Lung (tissue), 12 donors: ENCODE data around the gene MB21D2. TPM values are rescaled to one million over a fixed set of nuclear protein-coding genes. Genes with fewer than 3 reads are reported as not detected.
A peak's percentile ranks its signal among the peaks of the same experiment; 100 is the strongest.

ENCODE experiments used
- ATAC-seq: fragments of 200-7000 bp; cut with Tn5 transposase; one replicate; pipeline ENCODE4 v1.9.1; 2020; ENCODE audit warnings: moderate number of reproducible peaks; ENCODE audit not compliant: insufficient read depth, low FRiP score
- DNase-seq, 3 donors: peaks; one replicate each; pipeline ENCODE4 v3.0.0-alpha.2; 2013 to 2017
- H3K27ac ChIP-seq, 2 donors: one replicate each; pipeline ENCODE4 v1.5.1; 2013; ENCODE audit warnings: mild to moderate bottlenecking in 2 of 2, moderate library complexity in 2 of 2, control low read depth in 1 of 2, inconsistent platforms in 1 of 2, low read depth in 1 of 2, low read length in 1 of 2
- H3K27me3 ChIP-seq, 3 donors: one replicate each; pipeline ENCODE4 v1.5.1; 2013; ENCODE audit warnings: low read length in 2 of 3; ENCODE audit not compliant: control insufficient read depth in 3 of 3, insufficient read depth in 3 of 3
- H3K36me3 ChIP-seq, 4 donors: one replicate each; pipeline ENCODE4 v1.5.1; 2013; ENCODE audit warnings: low read length in 4 of 4, mild to moderate bottlenecking in 1 of 4, moderate library complexity in 1 of 4; ENCODE audit not compliant: control insufficient read depth in 4 of 4, insufficient read depth in 4 of 4
- H3K4me1 ChIP-seq, 5 donors: one replicate each; pipeline ENCODE4 v1.5.1; 2013; ENCODE audit warnings: low read length in 5 of 5, mild to moderate bottlenecking in 2 of 5, moderate library complexity in 1 of 5; ENCODE audit not compliant: control insufficient read depth in 5 of 5, insufficient read depth in 5 of 5
- H3K4me3 ChIP-seq: one replicate; pipeline ENCODE4 v1.5.1; 2013; ENCODE audit warnings: mild to moderate bottlenecking, control low read depth, moderate library complexity
- H3K9ac ChIP-seq, 2 donors: one replicate each; pipeline ENCODE4 v1.5.1; 2013; ENCODE audit warnings: low read length in 2 of 2, control low read depth in 1 of 2; ENCODE audit not compliant: insufficient read depth in 1 of 2
- H3K9me3 ChIP-seq, 4 donors: one replicate each; pipeline ENCODE4 v1.5.1; 2013; ENCODE audit warnings: low read length in 3 of 4, mild to moderate bottlenecking in 1 of 4, moderate library complexity in 1 of 4; ENCODE audit not compliant: control insufficient read depth in 4 of 4, insufficient read depth in 3 of 4
- WGBS, 2 donors: extraction: QIAGEN DNeasy Blood & Tissue Kit; methylation state at CpG; one replicate each; pipeline ENCODE4 v1.1.7; 2013; 5-methylcytosine and 5-hydroxymethylcytosine counted together
- polyA plus RNA-seq, 2 donors: library from polyadenylated mRNA; stranded (reverse); fragments of 200-250 nt; gene quantifications; one replicate each; pipeline ENCODE4 v1.2.1, GENCODE V29; 2013
- total RNA-seq, 2 donors: library from RNA; depleted of rRNA in 1 of 2; stranded (reverse); fragments of >200 nt in 1 of 2; gene quantifications; one replicate each; pipeline ENCODE4 v1.2.1, GENCODE V29; 2014 to 2021
- TF ChIP-seq, protein P1 (sequence below): IDR thresholded peaks from 2 replicates; pipeline ENCODE4 v1.5.1; 2012; ENCODE audit warnings: mild to moderate bottlenecking; ENCODE audit errors: control extremely low read depth, extremely low read depth
- donor health status: control.
- donor health status: control.
- donor health status: Bipolar disorder and iron deficiency.
- donor health status: healthy.
- donor health status: DM: yes; HTN: yes; CAD: no.

Gene MB21D2
- total and polyA plus RNA-seq, 4 donors: 2.8 to 6.3 (median 4.6) TPM

- Histone ChIP-seq H3K9ac (no peak overlapping the region), H3K4me3 (no peak overlapping the region), H3K36me3 (no peaks in the 10 kb centered on the region), H3K27me3 (no peaks in the 10 kb centered on the region), H3K4me1 (peaks cover 2 to 35% (median 9%) of the 10 kb centered on the region in 5 donors), H3K9me3 (no peaks in the 10 kb centered on the region), H3K27ac (no peak overlapping the region)
- ATAC-seq (no peak), DNase-seq (no peak)
- TF ChIP-seq, protein P1, sequence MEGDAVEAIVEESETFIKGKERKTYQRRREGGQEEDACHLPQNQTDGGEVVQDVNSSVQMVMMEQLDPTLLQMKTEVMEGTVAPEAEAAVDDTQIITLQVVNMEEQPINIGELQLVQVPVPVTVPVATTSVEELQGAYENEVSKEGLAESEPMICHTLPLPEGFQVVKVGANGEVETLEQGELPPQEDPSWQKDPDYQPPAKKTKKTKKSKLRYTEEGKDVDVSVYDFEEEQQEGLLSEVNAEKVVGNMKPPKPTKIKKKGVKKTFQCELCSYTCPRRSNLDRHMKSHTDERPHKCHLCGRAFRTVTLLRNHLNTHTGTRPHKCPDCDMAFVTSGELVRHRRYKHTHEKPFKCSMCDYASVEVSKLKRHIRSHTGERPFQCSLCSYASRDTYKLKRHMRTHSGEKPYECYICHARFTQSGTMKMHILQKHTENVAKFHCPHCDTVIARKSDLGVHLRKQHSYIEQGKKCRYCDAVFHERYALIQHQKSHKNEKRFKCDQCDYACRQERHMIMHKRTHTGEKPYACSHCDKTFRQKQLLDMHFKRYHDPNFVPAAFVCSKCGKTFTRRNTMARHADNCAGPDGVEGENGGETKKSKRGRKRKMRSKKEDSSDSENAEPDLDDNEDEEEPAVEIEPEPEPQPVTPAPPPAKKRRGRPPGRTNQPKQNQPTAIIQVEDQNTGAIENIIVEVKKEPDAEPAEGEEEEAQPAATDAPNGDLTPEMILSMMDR: no peak
- WGBS, 2 donors: 85 to 91% methylated on average over 11 of the region's 11 CpGs
Measured at GRCh38 chr3:192848371-192849233, 69.1 kb downstream of the MB21D2 start.

- TF ChIP-seq, protein P1: no peak
- WGBS, 2 donors: 46 to 69% methylated on average over 3 of the region's 3 CpGs
- Histone ChIP-seq H3K9me3 (no peaks in the 10 kb centered on the region), H3K27ac (no peak overlapping the region), H3K36me3 (no peaks in the 10 kb centered on the region), H3K9ac (no peak overlapping the region), H3K27me3 (no peaks in the 10 kb centered on the region), H3K4me1 (peaks cover 2 to 35% (median 9%) of the 10 kb centered on the region in 5 donors), H3K4me3 (no peak overlapping the region)
- no peak for ATAC-seq
- peak in 2 of 3 donors; percentile 60 to 73 for DNase-seq
Measured at GRCh38 chr3:192847941-192848340, 69.7 kb downstream of the MB21D2 start.

DNA sequence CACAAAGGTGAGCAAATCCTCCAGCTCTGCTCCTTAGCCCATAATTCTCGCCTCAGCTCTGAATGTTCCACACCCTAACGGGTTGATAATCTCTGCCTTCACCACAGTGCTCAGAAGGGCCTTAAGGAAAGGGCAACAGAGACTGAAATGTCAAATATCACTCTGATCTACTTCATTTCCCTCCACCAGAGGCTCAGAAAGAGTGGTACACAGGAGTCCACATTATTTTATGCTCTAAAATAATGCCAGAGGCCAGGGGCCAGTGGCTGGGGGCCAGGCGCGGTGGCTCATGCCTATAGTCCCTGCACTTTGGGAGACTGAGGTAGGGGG, 72.2 kb downstream of the MB21D2 start:
- H3K4me1 ChIP-seq: peaks cover 0 to 29% (median 8%) of the 10 kb centered on the region in 5 donors
- H3K9me3 ChIP-seq: no peaks in the 10 kb centered on the region
- no peak overlapping the region for H3K4me3 ChIP-seq
- H3K9ac ChIP-seq: no peak overlapping the region
- WGBS, 2 donors: 92 to 95% methylated on average over 4 of the region's 4 CpGs
- no peaks in the 10 kb centered on the region for H3K36me3 ChIP-seq
- no peaks in the 10 kb centered on the region for H3K27me3 ChIP-seq
- DNase-seq (no peak), ATAC-seq (no peak)
- TF ChIP-seq, protein P1: no peak
- H3K27ac ChIP-seq: no peak overlapping the region
